AG04450 (cell line): ENCODE results near the gene MON2. TPM values are rescaled to one million over a fixed set of nuclear protein-coding genes. Genes with fewer than 3 reads are reported as not detected.
"Not testable (repeated sequence)": the region's sequence is repeated elsewhere in the genome, so short reads cannot be mapped to it uniquely, and the experiment has no call there.

Experiments
- CTCF ChIA-PET: fragments of 300-600, 350-600 bp; formaldehyde crosslinking; extraction: SDS; loops from one replicate; lab custom pipeline; 2022; ENCODE audit warnings: antibody characterized with exemption, inconsistent platforms; lab: Charles Lee
- POLR2A ChIA-PET: fragments of 350-600 bp; formaldehyde crosslinking; extraction: SDS; loops from one replicate; lab custom pipeline; 2021; ENCODE audit warnings: antibody characterized with exemption, inconsistent platforms; lab: Yijun Ruan, JAX
- DNase-seq: peaks from one replicate; pipeline ENCODE4 v3.0.0-alpha.2; 2011; ENCODE audit warnings: low read depth, low spot score
- H3K27ac ChIP-seq: one replicate; pipeline ENCODE4 v1.5.1; 2012; ENCODE audit warnings: low read depth, low read length, control low read depth
- H3K27me3 ChIP-seq: one replicate; pipeline ENCODE4 v1.6.0; 2012; ENCODE audit warnings: low read length; ENCODE audit not compliant: control insufficient read depth, insufficient read depth
- H3K4me3 ChIP-seq: 2 replicates; pipeline ENCODE4 v1.5.1; 2011; ENCODE audit warnings: mild to moderate bottlenecking, low read depth, low read length, control low read depth
- H3K9me3 ChIP-seq: 2 replicates; pipeline ENCODE4 v1.5.1; 2012; ENCODE audit warnings: low read length; ENCODE audit not compliant: control insufficient read depth, insufficient read depth
- polyA plus RNA-seq: library from polyadenylated mRNA; depleted of rRNA; stranded (reverse); fragments of >200 nt; gene quantifications from 2 replicates; pipeline ENCODE4 v1.2.3, GENCODE V29; 2011
- TF ChIP-seq, protein P1 (sequence below): IDR thresholded peaks from 2 replicates; pipeline ENCODE4 v1.5.1; 2011; ENCODE audit warnings: low read depth, low read length, control low read depth, inconsistent platforms

Gene MON2
- polyA plus RNA-seq, 1 experiment: 24.2 TPM

DNA sequence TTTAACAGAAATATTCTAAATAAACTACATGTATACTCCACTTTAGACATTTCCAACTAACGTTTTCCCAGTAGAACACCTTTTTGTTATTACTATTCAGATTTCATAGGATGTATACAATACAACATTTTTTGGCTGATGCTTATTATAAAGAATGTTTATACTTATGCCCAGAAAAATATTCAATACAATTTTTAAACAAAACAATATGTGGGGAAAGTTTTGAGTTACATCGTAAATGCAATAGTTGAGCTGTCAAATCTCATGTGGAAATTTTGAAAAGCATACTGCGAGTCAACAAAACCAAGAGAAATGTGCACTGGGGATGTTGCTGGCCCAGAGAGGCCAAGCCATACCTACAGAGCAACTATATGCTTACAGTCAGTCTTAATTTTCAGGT, 18.2 kb upstream of the MON2 start:
- no peak overlapping the region for H3K27ac ChIP-seq
- POLR2A ChIA-PET: no interaction called here
- peaks cover 7% of the 10 kb centered on the region for H3K27me3 ChIP-seq
- DNase-seq: no peak
- CTCF ChIA-PET: interaction anchor here (2.5 to 3.0 kb wide), 2 partner anchors 10 to 13 kb away, joined by 13 to 23 read pairs; no protein-coding TSS in a partner anchor
- no peak overlapping the region for H3K4me3 ChIP-seq
- TF ChIP-seq, protein P1, sequence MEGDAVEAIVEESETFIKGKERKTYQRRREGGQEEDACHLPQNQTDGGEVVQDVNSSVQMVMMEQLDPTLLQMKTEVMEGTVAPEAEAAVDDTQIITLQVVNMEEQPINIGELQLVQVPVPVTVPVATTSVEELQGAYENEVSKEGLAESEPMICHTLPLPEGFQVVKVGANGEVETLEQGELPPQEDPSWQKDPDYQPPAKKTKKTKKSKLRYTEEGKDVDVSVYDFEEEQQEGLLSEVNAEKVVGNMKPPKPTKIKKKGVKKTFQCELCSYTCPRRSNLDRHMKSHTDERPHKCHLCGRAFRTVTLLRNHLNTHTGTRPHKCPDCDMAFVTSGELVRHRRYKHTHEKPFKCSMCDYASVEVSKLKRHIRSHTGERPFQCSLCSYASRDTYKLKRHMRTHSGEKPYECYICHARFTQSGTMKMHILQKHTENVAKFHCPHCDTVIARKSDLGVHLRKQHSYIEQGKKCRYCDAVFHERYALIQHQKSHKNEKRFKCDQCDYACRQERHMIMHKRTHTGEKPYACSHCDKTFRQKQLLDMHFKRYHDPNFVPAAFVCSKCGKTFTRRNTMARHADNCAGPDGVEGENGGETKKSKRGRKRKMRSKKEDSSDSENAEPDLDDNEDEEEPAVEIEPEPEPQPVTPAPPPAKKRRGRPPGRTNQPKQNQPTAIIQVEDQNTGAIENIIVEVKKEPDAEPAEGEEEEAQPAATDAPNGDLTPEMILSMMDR: no peak
- no peaks in the 10 kb centered on the region; the same call in 1 of the 2 replicates for H3K9me3 ChIP-seq

DNA sequence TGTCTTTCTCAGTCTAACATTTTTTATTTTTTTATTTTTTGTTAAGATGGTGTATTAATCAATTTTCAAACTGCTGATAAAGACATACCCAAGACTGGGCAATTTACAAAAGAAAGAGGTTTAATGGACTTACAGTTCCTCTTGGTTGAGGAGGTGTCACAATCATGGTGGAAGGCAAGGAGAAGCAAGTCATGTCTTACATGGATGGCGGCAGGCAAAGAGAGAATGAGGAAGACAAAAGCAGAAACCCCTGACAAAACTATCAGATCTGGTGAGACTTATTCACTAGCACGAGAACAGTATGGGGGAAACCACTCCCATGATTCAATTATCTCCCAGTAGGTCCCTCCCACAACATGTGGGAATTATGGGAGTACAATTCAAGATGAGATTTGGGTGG, 11.2 kb upstream of the MON2 start:
- POLR2A ChIA-PET, H3K9me3 ChIP-seq, H3K27ac ChIP-seq, DNase-seq, H3K4me3 ChIP-seq: not testable (repeated sequence)
- CTCF ChIA-PET: interaction anchor here (0.7 to 1.1 kb wide), 2 partner anchors 17 to 20 kb away, joined by 4 read pairs; no protein-coding TSS in a partner anchor
- H3K27me3 ChIP-seq: peaks cover 11% of the 10 kb centered on the region

DNA sequence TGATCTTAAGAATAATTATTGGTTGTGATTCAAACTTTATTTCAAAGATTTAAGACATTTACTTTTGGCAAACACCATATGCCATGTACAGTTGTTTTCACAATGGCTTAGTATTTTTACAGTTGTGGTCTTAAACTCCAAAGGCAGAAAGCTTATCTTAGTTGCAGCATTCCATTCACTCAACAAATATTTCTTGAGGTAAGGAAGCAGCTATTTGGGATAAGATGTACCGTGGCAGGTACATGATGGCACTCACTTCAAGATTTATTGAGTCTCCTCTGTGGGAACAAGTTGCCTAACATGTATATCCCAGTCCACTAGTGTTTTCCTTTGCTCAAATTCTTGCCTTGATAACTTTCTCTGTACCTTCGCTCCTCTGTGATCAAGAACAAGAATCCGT, 8.0 kb upstream of the MON2 start:
- H3K27me3 ChIP-seq: peaks cover 4% of the 10 kb centered on the region
- TF ChIP-seq, protein P1: no peak
- H3K4me3 ChIP-seq: no peak overlapping the region
- ChIA-PET CTCF (interaction anchor here (1.0 to 1.9 kb wide), 3 partner anchors 20 to 335 kb away, joined by 4 to 7 read pairs (median 5); no protein-coding TSS in a partner anchor), POLR2A (no interaction called here)
- no peak for DNase-seq
- peaks cover 9% of the 10 kb centered on the region for H3K9me3 ChIP-seq
- H3K27ac ChIP-seq: no peak overlapping the region

DNA sequence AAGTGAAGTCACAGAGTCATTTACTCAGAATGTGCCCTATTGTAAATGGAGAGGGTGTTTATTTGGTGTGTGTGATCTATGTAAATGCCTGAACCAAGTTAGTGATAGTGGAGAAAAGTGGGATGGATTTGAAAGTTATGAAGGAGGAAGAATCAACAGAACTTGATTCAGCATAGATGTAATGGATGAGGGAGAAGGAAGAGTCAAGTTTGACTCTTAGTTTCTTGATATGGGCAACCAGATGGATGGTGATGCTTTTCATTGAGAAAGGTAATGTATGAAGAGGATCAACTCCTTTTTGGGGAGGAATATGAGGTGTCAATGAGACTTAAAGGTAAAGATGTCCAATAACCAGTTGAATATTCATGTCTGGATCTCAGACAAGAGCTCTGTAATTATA, 6.7 kb upstream of the MON2 start:
- Histone ChIP-seq H3K4me3 (no peak overlapping the region), H3K27ac (no peak overlapping the region), H3K9me3 (peaks cover 10% of the 10 kb centered on the region), H3K27me3 (peaks cover 4% of the 10 kb centered on the region)
- TF ChIP-seq, protein P1: no peak
- ChIA-PET POLR2A (no interaction called here), CTCF (interaction anchor here (1.0 to 1.5 kb wide), 2 partner anchors 22 to 24 kb away, joined by 3 to 5 read pairs; no protein-coding TSS in a partner anchor)
- no peak for DNase-seq

DNA sequence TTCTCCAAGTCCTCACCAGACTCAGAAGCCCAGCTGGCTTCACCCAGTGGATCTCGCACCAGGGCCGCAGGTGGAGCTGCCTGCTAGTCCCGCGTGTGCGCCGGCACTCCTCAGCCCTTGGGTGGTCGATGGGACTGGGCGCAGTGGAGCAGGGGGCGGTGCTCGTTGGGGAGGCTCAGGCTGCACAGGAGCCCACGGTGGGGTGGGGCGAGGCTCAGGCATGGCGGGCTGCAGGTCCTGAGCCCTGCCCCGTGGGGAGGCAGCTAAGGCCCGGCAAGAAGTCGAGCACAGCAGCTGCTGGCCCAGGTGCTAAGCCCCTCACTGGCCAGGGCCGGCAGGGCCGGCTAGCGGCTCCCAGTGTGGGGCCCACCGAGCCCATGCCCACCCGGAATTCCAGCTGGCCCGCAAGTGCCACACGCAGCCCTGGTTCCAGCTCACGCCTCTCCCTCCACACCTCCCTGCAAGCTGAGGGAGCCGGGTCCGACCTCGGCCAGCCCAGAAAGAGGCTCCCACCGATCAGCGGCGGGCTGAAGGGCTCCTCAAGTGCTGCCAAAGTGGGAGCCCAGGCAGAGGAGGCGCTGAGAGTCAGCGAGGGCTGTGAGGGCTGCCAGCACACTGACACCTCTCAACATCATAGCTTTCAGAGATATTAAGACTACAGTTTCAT, 5.3 kb upstream of the MON2 start:
- not testable (repeated sequence) for H3K27ac ChIP-seq, DNase-seq, H3K4me3 ChIP-seq, H3K27me3 ChIP-seq
- ChIA-PET CTCF (interaction anchor here (0.8 kb wide), 1 partner anchor 26 kb away, joined by 3 read pairs; no protein-coding TSS in a partner anchor), POLR2A (interaction anchor here (0.6 kb wide), 1 partner anchor 156 kb away, joined by 4 read pairs; no protein-coding TSS in a partner anchor)
- peaks cover 10% of the 10 kb centered on the region for H3K9me3 ChIP-seq

DNA sequence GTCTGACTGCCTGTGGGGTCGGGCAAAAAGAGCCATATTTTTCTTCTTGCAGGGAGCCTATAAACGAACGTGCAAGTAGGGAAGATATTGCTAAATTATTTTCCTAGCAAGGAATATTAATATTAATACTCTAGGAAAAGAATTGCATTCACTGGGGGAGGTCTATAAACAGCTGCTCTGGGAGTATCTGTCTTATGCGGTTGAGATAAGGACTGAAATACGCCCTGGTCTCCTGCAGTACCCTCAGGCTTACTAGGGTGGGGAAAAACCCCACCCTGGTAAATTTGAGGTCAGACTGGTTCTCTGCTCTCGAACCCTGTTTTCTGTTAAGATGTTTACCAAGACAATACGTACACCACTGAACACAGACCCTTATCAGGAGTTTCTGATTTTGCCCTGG, 3.4 kb upstream of the MON2 start:
- H3K27ac ChIP-seq, H3K27me3 ChIP-seq, DNase-seq, H3K4me3 ChIP-seq, POLR2A ChIA-PET: not testable (repeated sequence)
- H3K9me3 ChIP-seq: peaks cover 10% of the 10 kb centered on the region
- CTCF ChIA-PET: interaction anchor here (3.8 kb wide), 1 partner anchor 26 kb away, joined by 22 read pairs; no protein-coding TSS in a partner anchor
